ENCODE results near the gene TMEM231.
A peak's percentile ranks its signal among the peaks of the same experiment; 100 is the strongest.
"Not testable (repeated sequence)": the region's sequence is repeated elsewhere in the genome, so short reads cannot be mapped to it uniquely, and the experiment has no call there.

Gene TMEM231

GRCh38 chr16:75555707-75556430, at the start of gene TMEM231:
Gene TMEM231, minus strand, starts transcription at chr16:75556252. Its CDS starts 43 bp downstream, at chr16:75556209.
- no CpG with 5 or more reads among the region's 75 CpGs for WGBS (ENCODE audit: insufficient coverage, insufficient read length)
- no peaks in the 10 kb centered on the region for H3K36me3 ChIP-seq (ENCODE audit: control insufficient read depth, insufficient read depth, low read length)

GRCh38 chr16:75603241-75603640, 47.2 kb upstream of the TMEM231 start:
- Histone ChIP-seq H3K27ac (ENCODE audit: low read length) (no peak overlapping the region), H3K4me3 (ENCODE audit: low read length) (no peak overlapping the region), H3K4me1 (ENCODE audit: control insufficient read depth, insufficient read depth, low read length) (no peaks in the 10 kb centered on the region), H3K36me3 (ENCODE audit: control insufficient read depth, insufficient read depth, low read length) (peaks cover 24% of the 10 kb centered on the region; the same call in 1 of the 2 replicates), H3K27me3 (ENCODE audit: control insufficient read depth, insufficient read depth, low read length) (no peaks in the 10 kb centered on the region), H3K9me3 (ENCODE audit: control insufficient read depth, insufficient read depth, low read length) (no peaks in the 10 kb centered on the region)
- WGBS (ENCODE audit: insufficient coverage, insufficient read length), result no CpG with 5 or more reads among the region's 4 CpGs
- no peak for DNase-seq (ENCODE audit: low read depth, low spot score)

More at GRCh38 chr16:75555707-75556430, at the start of gene TMEM231:
- Histone ChIP-seq H3K27me3 (ENCODE audit: control insufficient read depth, insufficient read depth, low read length) (no peaks in the 10 kb centered on the region), H3K9me3 (ENCODE audit: control insufficient read depth, insufficient read depth, low read length) (no peaks in the 10 kb centered on the region), H3K4me1 (ENCODE audit: control insufficient read depth, insufficient read depth, low read length) (peaks cover 3% of the 10 kb centered on the region), H3K27ac (ENCODE audit: low read length) (no peak within 1 kb of the TSS), H3K4me3 (ENCODE audit: low read length) (peak within 1 kb of the TSS; percentile 68)
- DNase-seq (ENCODE audit: low read depth, low spot score), result peak; percentile 71

- Histone ChIP-seq H3K4me3 (ENCODE audit: low read length) (no peak overlapping the region), H3K9me3 (ENCODE audit: control insufficient read depth, insufficient read depth, low read length) (no peaks in the 10 kb centered on the region), H3K4me1 (ENCODE audit: control insufficient read depth, insufficient read depth, low read length) (no peaks in the 10 kb centered on the region), H3K27ac (ENCODE audit: low read length) (no peak overlapping the region), H3K36me3 (ENCODE audit: control insufficient read depth, insufficient read depth, low read length) (peaks cover 22% of the 10 kb centered on the region; the same call in 1 of the 2 replicates), H3K27me3 (ENCODE audit: control insufficient read depth, insufficient read depth, low read length) (no peaks in the 10 kb centered on the region)
- WGBS (ENCODE audit: insufficient coverage, insufficient read length), result no CpG with 5 or more reads among the region's 6 CpGs
- no peak for DNase-seq (ENCODE audit: low read depth, low spot score)
These were observed 43.6 kb upstream of the TMEM231 start for GRCh38 chr16:75599452-75600277.

GRCh38 chr16:75593825-75594820, 38.1 kb upstream of the TMEM231 start:
- peak; percentile 67 for DNase-seq (ENCODE audit: low read depth, low spot score)
- Histone ChIP-seq H3K9me3 (ENCODE audit: control insufficient read depth, insufficient read depth, low read length) (no peaks in the 10 kb centered on the region), H3K4me3 (ENCODE audit: low read length) (no peak overlapping the region), H3K4me1 (ENCODE audit: control insufficient read depth, insufficient read depth, low read length) (peaks cover 2% of the 10 kb centered on the region; the same call in 1 of the 2 replicates), H3K27ac (ENCODE audit: low read length) (no peak overlapping the region), H3K36me3 (ENCODE audit: control insufficient read depth, insufficient read depth, low read length) (no peaks in the 10 kb centered on the region; the same call in 1 of the 2 replicates), H3K27me3 (ENCODE audit: control insufficient read depth, insufficient read depth, low read length) (no peaks in the 10 kb centered on the region)
- no CpG with 5 or more reads among the region's 17 CpGs for WGBS (ENCODE audit: insufficient coverage, insufficient read length)

DNA sequence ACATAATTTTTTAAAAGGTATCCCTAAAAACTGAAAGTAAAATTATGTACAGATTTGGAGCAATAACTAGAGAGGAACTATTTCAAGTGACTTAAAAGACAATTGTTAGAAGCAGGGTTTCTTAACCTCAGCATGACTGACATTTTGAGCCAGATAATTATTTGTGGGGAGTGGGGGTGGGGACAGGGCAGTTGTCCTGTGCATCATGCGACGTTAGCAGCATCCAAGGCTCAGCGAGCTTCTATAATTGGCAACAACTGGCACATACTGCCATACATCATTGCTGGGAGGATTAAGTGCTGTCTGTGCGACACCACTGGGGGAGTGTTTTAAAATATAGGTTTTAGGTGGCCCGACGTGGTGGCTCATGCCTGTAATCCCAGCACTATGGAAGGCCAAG, 37.3 kb upstream of the TMEM231 start:
- Histone ChIP-seq H3K27ac (ENCODE audit: low read length) (no peak overlapping the region), H3K9me3 (ENCODE audit: control insufficient read depth, insufficient read depth, low read length) (no peaks in the 10 kb centered on the region), H3K4me1 (ENCODE audit: control insufficient read depth, insufficient read depth, low read length) (peaks cover 2% of the 10 kb centered on the region; the same call in 1 of the 2 replicates), H3K4me3 (ENCODE audit: low read length) (no peak overlapping the region), H3K36me3 (ENCODE audit: control insufficient read depth, insufficient read depth, low read length) (no peaks in the 10 kb centered on the region; the same call in 1 of the 2 replicates), H3K27me3 (ENCODE audit: control insufficient read depth, insufficient read depth, low read length) (no peaks in the 10 kb centered on the region)
- DNase-seq (ENCODE audit: low read depth, low spot score), result no peak
- no CpG with 5 or more reads among the region's 6 CpGs for WGBS (ENCODE audit: insufficient coverage, insufficient read length)

- DNase-seq (ENCODE audit: low read depth, low spot score); H3K4me1 ChIP-seq (ENCODE audit: control insufficient read depth, insufficient read depth, low read length); H3K36me3 ChIP-seq (ENCODE audit: control insufficient read depth, insufficient read depth, low read length); H3K27me3 ChIP-seq (ENCODE audit: control insufficient read depth, insufficient read depth, low read length); H3K4me3 ChIP-seq (ENCODE audit: low read length); H3K9me3 ChIP-seq (ENCODE audit: control insufficient read depth, insufficient read depth, low read length); H3K27ac ChIP-seq (ENCODE audit: low read length): not testable (repeated sequence)
- no CpG with 5 or more reads among the region's 9 CpGs for WGBS (ENCODE audit: insufficient coverage, insufficient read length)
These were observed 35.9 kb upstream of the TMEM231 start for GRCh38 chr16:75591927-75592326.

GRCh38 chr16:75590920-75591843, 35.1 kb upstream of the TMEM231 start:
- no peaks in the 10 kb centered on the region for H3K36me3 ChIP-seq (ENCODE audit: control insufficient read depth, insufficient read depth, low read length)
- WGBS (ENCODE audit: insufficient coverage, insufficient read length), result no CpG with 5 or more reads among the region's 8 CpGs

DNA sequence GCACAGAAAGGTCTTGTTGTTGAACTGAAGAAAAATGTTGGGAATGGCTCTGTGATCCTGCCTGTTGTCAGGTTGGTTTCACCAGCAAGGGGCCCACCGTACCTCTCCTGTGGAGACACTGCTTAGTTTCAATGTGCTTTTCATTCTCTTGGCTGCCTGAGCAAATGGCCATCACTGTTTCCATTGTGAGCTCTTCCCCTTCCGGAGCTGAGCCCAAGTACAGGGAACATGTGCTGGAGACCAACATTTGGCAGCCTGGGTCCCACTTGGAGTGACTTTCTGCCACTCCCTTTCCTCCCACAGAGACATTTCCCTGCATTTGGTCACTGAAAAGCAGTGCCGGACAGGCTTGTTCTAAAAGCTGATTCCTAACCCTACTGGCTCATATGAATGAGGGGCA, 33.3 kb upstream of the TMEM231 start:
- H3K4me3 ChIP-seq (ENCODE audit: low read length), result no peak overlapping the region
- no peak overlapping the region for H3K27ac ChIP-seq (ENCODE audit: low read length)
- no peaks in the 10 kb centered on the region for H3K36me3 ChIP-seq (ENCODE audit: control insufficient read depth, insufficient read depth, low read length)
- no peaks in the 10 kb centered on the region for H3K9me3 ChIP-seq (ENCODE audit: control insufficient read depth, insufficient read depth, low read length)
- DNase-seq (ENCODE audit: low read depth, low spot score), result no peak
- no CpG with 5 or more reads among the region's 3 CpGs for WGBS (ENCODE audit: insufficient coverage, insufficient read length)
- H3K4me1 ChIP-seq (ENCODE audit: control insufficient read depth, insufficient read depth, low read length), result peaks cover 2% of the 10 kb centered on the region; the same call in 1 of the 2 replicates
- H3K27me3 ChIP-seq (ENCODE audit: control insufficient read depth, insufficient read depth, low read length), result no peaks in the 10 kb centered on the region

More at GRCh38 chr16:75590920-75591843, 35.1 kb upstream of the TMEM231 start:
- Histone ChIP-seq H3K9me3 (ENCODE audit: control insufficient read depth, insufficient read depth, low read length) (no peaks in the 10 kb centered on the region), H3K4me3 (ENCODE audit: low read length) (no peak overlapping the region), H3K27me3 (ENCODE audit: control insufficient read depth, insufficient read depth, low read length) (no peaks in the 10 kb centered on the region), H3K27ac (ENCODE audit: low read length) (no peak overlapping the region), H3K4me1 (ENCODE audit: control insufficient read depth, insufficient read depth, low read length) (peaks cover 2% of the 10 kb centered on the region; the same call in 1 of the 2 replicates)
- no peak for DNase-seq (ENCODE audit: low read depth, low spot score)

DNA sequence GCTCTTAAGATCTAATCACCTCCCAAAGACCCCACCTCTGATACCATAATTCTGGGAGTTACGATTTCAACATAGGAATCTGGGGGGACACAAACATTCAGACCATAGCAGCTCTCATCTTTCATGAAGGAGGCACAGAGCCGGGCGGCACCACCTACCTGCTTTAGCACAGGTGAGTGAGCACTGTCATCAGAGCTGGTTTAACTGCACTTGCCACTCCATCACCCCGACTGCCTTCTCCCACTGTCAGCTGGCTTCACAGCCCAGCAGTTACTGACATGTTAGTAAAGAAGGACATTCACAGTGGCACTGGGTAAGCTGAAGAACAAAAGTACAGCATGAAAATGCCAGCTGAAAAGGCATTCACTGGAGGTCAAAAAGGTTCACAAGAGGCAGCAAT, 32.7 kb upstream of the TMEM231 start:
- peaks cover 2% of the 10 kb centered on the region; the same call in 1 of the 2 replicates for H3K4me1 ChIP-seq (ENCODE audit: control insufficient read depth, insufficient read depth, low read length)
- no peak overlapping the region for H3K27ac ChIP-seq (ENCODE audit: low read length)
- H3K9me3 ChIP-seq (ENCODE audit: control insufficient read depth, insufficient read depth, low read length), result no peaks in the 10 kb centered on the region
- H3K4me3 ChIP-seq (ENCODE audit: low read length), result no peak overlapping the region
- DNase-seq (ENCODE audit: low read depth, low spot score), result no peak
- H3K36me3 ChIP-seq (ENCODE audit: control insufficient read depth, insufficient read depth, low read length), result no peaks in the 10 kb centered on the region
- H3K27me3 ChIP-seq (ENCODE audit: control insufficient read depth, insufficient read depth, low read length), result no peaks in the 10 kb centered on the region
- WGBS (ENCODE audit: insufficient coverage, insufficient read length), result no CpG with 5 or more reads among the region's 4 CpGs
